GM12878 (cell line): ENCODE data around the gene CAP2. TPM values are rescaled to one million over a fixed set of nuclear protein-coding genes. Genes with fewer than 3 reads are reported as not detected.

ENCODE experiments used
- ATAC-seq: fragments of 200-7000 bp; cut with Tn5 transposase; 3 replicates; pipeline ENCODE4 v1.9.1; 2020; ENCODE audit warnings: mild to moderate bottlenecking, moderate library complexity
- BruUV-seq: library from RNA; stranded (reverse); fragments of 400-500 nt; replicated peaks from 2 replicates; lab custom pipeline; 2021; lab: Mats Ljungman, UMichigan
- CTCF ChIA-PET: fragments of 300-600 bp; sonication (Branson Sonifier 250); formaldehyde crosslinking; extraction: SDS; loops from one replicate; lab custom pipeline; 2021; ENCODE audit warnings: inconsistent platforms; lab: Yijun Ruan, JAX
- POLR2A ChIA-PET: fragments of 350-600 bp; formaldehyde crosslinking; extraction: SDS; loops from one replicate; lab custom pipeline; 2021; ENCODE audit warnings: inconsistent platforms; lab: Charles Lee
- RAD21 ChIA-PET: fragments of 300-600 bp; sonication (Branson Sonifier 250); formaldehyde crosslinking; loops from one replicate; lab custom pipeline; 2023; ENCODE audit warnings: antibody characterized with exemption; ENCODE audit not compliant: unreplicated experiment; lab: Charles Lee
- SMC1A ChIA-PET: fragments of 300-600 bp; sonication (Branson Sonifier 250); formaldehyde crosslinking; loops from one replicate; lab custom pipeline; 2023; ENCODE audit not compliant: unreplicated experiment, uncharacterized antibody; lab: Charles Lee
- DNase-seq: peaks from one replicate; pipeline ENCODE4 v3.0.0-alpha.2; 2011; ENCODE audit warnings: low read depth, low spot score
- FAIRE-seq: peaks from 3 replicates; lab custom pipeline; 2011; peaks lifted over from hg19 to GRCh38; lab: Jason Lieb, UNC
- H2AFZ ChIP-seq: 2 replicates; pipeline ENCODE4 v1.6.0; 2011; ENCODE audit warnings: low read depth, low read length, control low read depth; ENCODE audit not compliant: control insufficient read depth
- H3K27ac ChIP-seq: 2 replicates; pipeline ENCODE4 v1.5.1; 2011; ENCODE audit warnings: control low read depth; ENCODE audit not compliant: control insufficient read depth, insufficient read depth
- H3K27me3 ChIP-seq, 2 experiments: replicated peaks in 1 of 2; 2 replicates each; pipeline versions ENCODE4 v1.6.0 to v1.6.1; 2011; ENCODE audit warnings: low read length in 1 of 2; ENCODE audit not compliant: control insufficient read depth in 2 of 2, insufficient read depth in 2 of 2
- H3K36me3 ChIP-seq, 2 experiments: 2 replicates each; pipeline ENCODE4 v1.5.1; 2011; ENCODE audit warnings: low read length in 1 of 2; ENCODE audit not compliant: control insufficient read depth in 2 of 2, insufficient read depth in 2 of 2
- H3K4me1 ChIP-seq: 2 replicates; pipeline ENCODE4 v1.6.1; 2011; ENCODE audit warnings: mild to moderate bottlenecking, low read length, moderate library complexity, mixed read lengths; ENCODE audit not compliant: control insufficient read depth, insufficient read depth
- H3K4me2 ChIP-seq: 2 replicates; pipeline ENCODE4 v1.6.0; 2011; ENCODE audit warnings: control low read depth; ENCODE audit not compliant: control insufficient read depth, insufficient read depth
- H3K4me3 ChIP-seq: fragments of 200-600 bp; sonication (generic); 2 replicates; pipeline ENCODE4 v1.5.1; 2016
- H3K79me2 ChIP-seq: 2 replicates; pipeline ENCODE4 v1.6.0; 2011; ENCODE audit warnings: low read length; ENCODE audit not compliant: control insufficient read depth, insufficient read depth
- H3K9ac ChIP-seq: 2 replicates; pipeline ENCODE4 v1.8.0; 2011; ENCODE audit warnings: low read length, control low read depth, mixed read lengths; ENCODE audit not compliant: control insufficient read depth, insufficient read depth
- H3K9me3 ChIP-seq: replicated peaks from 3 replicates; pipeline ENCODE4 v1.5.1; 2011; ENCODE audit warnings: mild to moderate bottlenecking, low read length; ENCODE audit not compliant: control insufficient read depth, insufficient read depth
- H4K20me1 ChIP-seq: 2 replicates; pipeline ENCODE4 v1.6.0; 2011; ENCODE audit not compliant: control insufficient read depth, insufficient read depth
- BACH1 ChIP-seq: fragments of 450-650 bp; IDR thresholded peaks from 2 replicates; pipeline ENCODE4 v1.6.1; 2017; ENCODE audit warnings: mild to moderate bottlenecking, borderline replicate concordance
- BCLAF1 ChIP-seq: fragments of 450-650 bp; IDR thresholded peaks from 2 replicates; pipeline ENCODE4 v1.6.1; 2017; ENCODE audit warnings: antibody characterized with exemption, mild to moderate bottlenecking, moderate library complexity
- BMI1 ChIP-seq: fragments of 450-650 bp; IDR thresholded peaks from 2 replicates; pipeline ENCODE4 v1.6.1; 2016; ENCODE audit warnings: mild to moderate bottlenecking, moderate library complexity, borderline replicate concordance
- CBFB ChIP-seq: IDR thresholded peaks from 2 replicates; pipeline ENCODE4 v1.6.1; 2016; ENCODE audit warnings: antibody characterized with exemption, low read depth
- CHD2 ChIP-seq: IDR thresholded peaks from 2 replicates; pipeline ENCODE4 v1.6.1; 2011; ENCODE audit warnings: low read depth, low read length, improper control_type of control experiment, borderline replicate concordance
- PRDM15 ChIP-seq: fragments of 450-650 bp; formaldehyde crosslinking; IDR thresholded peaks from 2 replicates; pipeline ENCODE4 v1.4.0; 2020; ENCODE audit warnings: mild to moderate bottlenecking, moderate library complexity
- SPI1 ChIP-seq: IDR thresholded peaks from 2 replicates; pipeline ENCODE4 v1.6.1; 2011; ENCODE audit warnings: low read depth, mild to moderate bottlenecking, low read length, moderate library complexity, borderline replicate concordance; ENCODE audit not compliant: insufficient read depth
- ZNF24 ChIP-seq: fragments of 450-650 bp; IDR thresholded peaks from 2 replicates; pipeline ENCODE4 v1.6.1; 2017; ENCODE audit warnings: antibody characterized with exemption, mild to moderate bottlenecking
- WGBS: methylation state at CpG from one replicate; pipeline ENCODE4 v1.1.6; 2016; ENCODE audit warnings: low lambda C conversion rate; ENCODE audit not compliant: insufficient replicate concordance, insufficient coverage; ENCODE audit errors: missing lambda C conversion rate; 5-methylcytosine and 5-hydroxymethylcytosine counted together
- in situ Hi-C: fragments of 300-500 bp; cut with MboI; formaldehyde crosslinking; loops from 9 replicates; pipeline ENCODE4 v1.14.3; 2018; ENCODE audit warnings: mixed read lengths
- intact Hi-C: fragments of 100-400 bp; cut with micrococcal nuclease; formaldehyde crosslinking; loops from one replicate; pipeline ENCODE4 v1.14.2; 2022; ENCODE audit not compliant: unreplicated experiment
- polyA plus RNA-seq, 11 experiments: library from polyadenylated mRNA; depleted of rRNA in 4 of 11; unstranded in 6 of 11; stranded (reverse) in 5 of 11; fragments of >200 nt; fragmentation: Nextera tagmentation in 4 of 11; fragmentation: Illumina TruSeq in 1 of 11; extraction: Ambion mirVana in 4 of 11; extraction: Trizol in 1 of 11; gene quantifications; 1 replicate in 1 of 11; 2 replicates in 10 of 11; pipeline versions ENCODE4 v1.2.1 to v1.2.3, GENCODE V29; 2011 to 2016; ENCODE audit warnings: inconsistent platforms in 2 of 11, missing spikeins in 2 of 11, low read depth in 1 of 11
- total RNA-seq, 4 experiments: library from RNA; depleted of rRNA in 3 of 4; stranded (reverse); fragments of >200 nt in 3 of 4; fragmentation: Illumina TruSeq in 1 of 4; extraction: Trizol in 1 of 4; gene quantifications; 2 replicates each; pipeline versions ENCODE4 v1.2.1 to v1.2.3, GENCODE V29; 2013 to 2021
- TF ChIP-seq, protein P1 (sequence below): IDR thresholded peaks from 2 replicates; pipeline ENCODE4 v1.6.1; 2012; ENCODE audit warnings: low read length, inconsistent platforms

Gene CAP2
- total and polyA plus RNA-seq, 10 of the 15 experiments (the other 5 are each of a cell fraction or from before 2014, with no cell fraction given), result 0.10 to 2.0 (median 0.15) TPM; not detected in 7

DNA sequence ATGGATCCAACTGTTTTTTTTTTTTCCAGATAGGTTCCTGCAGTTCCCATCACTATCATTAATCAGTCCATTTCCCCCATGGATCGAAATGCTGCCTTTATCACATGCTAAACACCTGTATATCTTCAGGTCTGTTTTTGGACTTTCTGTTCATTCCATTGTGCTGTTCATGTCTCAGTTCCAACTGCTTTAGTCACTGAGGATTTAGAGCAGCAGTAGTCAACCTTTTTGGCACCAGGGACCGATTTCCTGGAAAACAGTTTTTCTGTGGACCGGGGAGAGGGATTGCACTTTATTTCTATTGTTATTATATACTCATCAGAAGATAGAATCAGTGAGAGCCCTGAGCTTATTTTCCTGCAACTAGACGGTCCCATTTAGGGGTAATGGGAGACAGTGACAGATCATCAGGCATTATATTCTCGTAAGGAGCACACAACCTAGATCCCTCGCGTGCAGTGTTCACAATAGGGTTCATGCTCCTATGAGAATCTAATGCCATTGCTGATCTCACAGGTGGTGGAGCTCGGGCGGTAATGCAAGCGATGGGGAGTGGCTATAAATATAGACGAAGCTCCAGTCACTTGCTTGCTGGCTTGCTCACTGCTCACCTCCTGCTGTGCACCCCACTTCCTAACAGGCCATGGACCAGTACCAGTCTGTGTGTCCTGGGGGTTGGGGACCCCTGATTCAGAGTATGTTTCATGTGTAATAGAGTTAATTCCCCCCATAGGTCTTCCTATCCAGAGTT is 46.0 kb downstream of the CAP2 start:
- CTCF ChIA-PET, result interaction anchor here (1.0 kb wide), 1 partner anchor 10 kb away, joined by 3 read pairs; no protein-coding TSS in a partner anchor
- no peak for DNase-seq
- no peak for ATAC-seq

More for the DNA sequence above, 46.0 kb downstream of the CAP2 start:
- no TSS peak for BruUV-seq
- H3K9ac ChIP-seq, result no peak overlapping the region
- H3K4me1 ChIP-seq, result no peaks in the 10 kb centered on the region
- no peak overlapping the region for H2AFZ ChIP-seq
- SMC1A ChIA-PET, result interaction anchor here (1.1 to 2.5 kb wide), 2 partner anchors 9 to 85 kb away, joined by 3 to 13 read pairs; no protein-coding TSS in a partner anchor
- H4K20me1 ChIP-seq, result no peaks in the 10 kb centered on the region
- no peaks in the 10 kb centered on the region for H3K9me3 ChIP-seq
- in situ Hi-C loops, result no loop called here
- no peaks in the 10 kb centered on the region; a peak in 1 of 4 replicates for H3K27me3 ChIP-seq
- no peak for FAIRE-seq
- no peaks in the 10 kb centered on the region for H3K36me3 ChIP-seq
- RAD21 ChIA-PET, result no interaction called here
- H3K79me2 ChIP-seq, result no peaks in the 10 kb centered on the region
- no peak overlapping the region for H3K4me3 ChIP-seq
- TF ChIP-seq CHD2 (no peak), ZNF24 (no peak), BCLAF1 (no peak), SPI1 (no peak), BMI1 (no peak), PRDM15 (CRISPR knock-in tag) (no peak), CBFB (no peak), BACH1 (no peak)
- TF ChIP-seq, protein P1, sequence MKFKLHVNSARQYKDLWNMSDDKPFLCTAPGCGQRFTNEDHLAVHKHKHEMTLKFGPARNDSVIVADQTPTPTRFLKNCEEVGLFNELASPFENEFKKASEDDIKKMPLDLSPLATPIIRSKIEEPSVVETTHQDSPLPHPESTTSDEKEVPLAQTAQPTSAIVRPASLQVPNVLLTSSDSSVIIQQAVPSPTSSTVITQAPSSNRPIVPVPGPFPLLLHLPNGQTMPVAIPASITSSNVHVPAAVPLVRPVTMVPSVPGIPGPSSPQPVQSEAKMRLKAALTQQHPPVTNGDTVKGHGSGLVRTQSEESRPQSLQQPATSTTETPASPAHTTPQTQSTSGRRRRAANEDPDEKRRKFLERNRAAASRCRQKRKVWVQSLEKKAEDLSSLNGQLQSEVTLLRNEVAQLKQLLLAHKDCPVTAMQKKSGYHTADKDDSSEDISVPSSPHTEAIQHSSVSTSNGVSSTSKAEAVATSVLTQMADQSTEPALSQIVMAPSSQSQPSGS, result no peak
- intact Hi-C loops, result no loop called here
- H3K4me2 ChIP-seq, result no peak overlapping the region
- no peak overlapping the region for H3K27ac ChIP-seq
- WGBS, result 46% methylated on average over 11 of the region's 11 CpGs
- POLR2A ChIA-PET, result no interaction called here
